Ovary (tissue), 3 donors: ENCODE measurements around the gene CDIP1.

Source experiments
- POLR2A ChIP-seq: fragments of 450-650 bp; IDR thresholded peaks from one replicate; pipeline ENCODE4 v1.6.1; 2017; ENCODE audit warnings: antibody characterized with exemption, mild to moderate bottlenecking, moderate library complexity
- TF ChIP-seq, protein P1 (sequence below), 3 donors: fragments of 450-650 bp in 2 of 3; fragments of 200-600 bp in 1 of 3; IDR thresholded peaks; one replicate each; pipeline versions ENCODE4 v1.5.1 to v1.8.0; 2016 to 2022; ENCODE audit warnings: antibody characterized with exemption in 3 of 3, mild to moderate bottlenecking in 1 of 3
- donor health status: DM: no; HTN: no; CAD: no.

- TF ChIP-seq POLR2A = no peak
- TF ChIP-seq, protein P1, sequence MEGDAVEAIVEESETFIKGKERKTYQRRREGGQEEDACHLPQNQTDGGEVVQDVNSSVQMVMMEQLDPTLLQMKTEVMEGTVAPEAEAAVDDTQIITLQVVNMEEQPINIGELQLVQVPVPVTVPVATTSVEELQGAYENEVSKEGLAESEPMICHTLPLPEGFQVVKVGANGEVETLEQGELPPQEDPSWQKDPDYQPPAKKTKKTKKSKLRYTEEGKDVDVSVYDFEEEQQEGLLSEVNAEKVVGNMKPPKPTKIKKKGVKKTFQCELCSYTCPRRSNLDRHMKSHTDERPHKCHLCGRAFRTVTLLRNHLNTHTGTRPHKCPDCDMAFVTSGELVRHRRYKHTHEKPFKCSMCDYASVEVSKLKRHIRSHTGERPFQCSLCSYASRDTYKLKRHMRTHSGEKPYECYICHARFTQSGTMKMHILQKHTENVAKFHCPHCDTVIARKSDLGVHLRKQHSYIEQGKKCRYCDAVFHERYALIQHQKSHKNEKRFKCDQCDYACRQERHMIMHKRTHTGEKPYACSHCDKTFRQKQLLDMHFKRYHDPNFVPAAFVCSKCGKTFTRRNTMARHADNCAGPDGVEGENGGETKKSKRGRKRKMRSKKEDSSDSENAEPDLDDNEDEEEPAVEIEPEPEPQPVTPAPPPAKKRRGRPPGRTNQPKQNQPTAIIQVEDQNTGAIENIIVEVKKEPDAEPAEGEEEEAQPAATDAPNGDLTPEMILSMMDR (IDR thresholded peaks at IDR 0.05) = no peak
Observed at GRCh38 chr16:4495766-4496165, 42.8 kb downstream of the CDIP1 start.
